HG03066 (cell line): ENCODE measurements around the gene ASAP2.

Experiments used
- ATAC-seq: cut with Tn5 transposase; IDR thresholded peaks from one replicate; pipeline ENCODE4 v1.9.1; 2021; ENCODE audit warnings: low read depth; ENCODE audit not compliant: unreplicated experiment

The ASAP2 gene

GRCh38 chr2:9205963-9206948, at the start of gene ASAP2:
TSS of gene ASAP2 (plus strand) at chr2:9206812. CDS start at chr2:9207105, 293 bp downstream.
- no peak for ATAC-seq

GRCh38 chr2:9158786-9159779, 47.5 kb upstream of the ASAP2 start:
- ATAC-seq: no peak

- no peak for ATAC-seq
These were observed 45.9 kb upstream of the ASAP2 start for GRCh38 chr2:9160732-9161131.

- no peak for ATAC-seq
These were observed 43.8 kb upstream of the ASAP2 start for GRCh38 chr2:9162841-9163240.

- no peak for ATAC-seq
These were observed 43.1 kb upstream of the ASAP2 start for GRCh38 chr2:9163306-9164111.

- ATAC-seq: no peak
These were observed 42.5 kb upstream of the ASAP2 start for GRCh38 chr2:9164112-9164608.

- ATAC-seq: no peak
These were observed 41.0 kb upstream of the ASAP2 start for GRCh38 chr2:9165625-9166024.

GRCh38 chr2:9166579-9167377, 39.8 kb upstream of the ASAP2 start:
- ATAC-seq: no peak

GRCh38 chr2:9167718-9168657, 38.6 kb upstream of the ASAP2 start:
- ATAC-seq: no peak

- ATAC-seq: no peak
These were observed 37.8 kb upstream of the ASAP2 start for GRCh38 chr2:9168821-9169221.

- no peak for ATAC-seq
These were observed 37.1 kb upstream of the ASAP2 start for GRCh38 chr2:9169349-9170107.

- no peak for ATAC-seq
These were observed 36.0 kb upstream of the ASAP2 start for GRCh38 chr2:9170458-9171130.

GRCh38 chr2:9174771-9175437, 31.7 kb upstream of the ASAP2 start:
- no peak for ATAC-seq

GRCh38 chr2:9178110-9178903, 28.3 kb upstream of the ASAP2 start:
- ATAC-seq: no peak

- ATAC-seq: no peak
These were observed 27.6 kb upstream of the ASAP2 start for GRCh38 chr2:9178904-9179571.
